Gastroesophageal sphincter (tissue), 3 donors: ENCODE data around the gene PRR11.

Experiments used
- CTCF ChIP-seq, 4 experiments: fragments of 200-600 bp in 2 of 4; fragments of 450-650 bp in 2 of 4; sonication (generic) in 1 of 4; IDR thresholded peaks; one replicate each; pipeline ENCODE4 v1.5.1; 2017 to 2019; ENCODE audit warnings: antibody characterized with exemption in 4 of 4, mild to moderate bottlenecking in 2 of 4, moderate library complexity in 2 of 4
- EP300 ChIP-seq: sonication (generic); formaldehyde crosslinking; IDR thresholded peaks from one replicate; pipeline ENCODE4 v1.6.1; 2017; ENCODE audit warnings: antibody characterized with exemption, mild to moderate bottlenecking
- POLR2A ChIP-seq, 2 donors: fragments of 450-650 bp; IDR thresholded peaks; one replicate each; pipeline ENCODE4 v1.6.1; 2017; ENCODE audit warnings: antibody characterized with exemption in 2 of 2, mild to moderate bottlenecking in 2 of 2, moderate library complexity in 1 of 2

GRCh38 chr17:59126809-59127417 lies 28.6 kb upstream of the PRR11 start:
- no peak for TF ChIP-seq EP300
- TF ChIP-seq CTCF (IDR thresholded peaks at IDR 0.05) = no peak
- no peak for TF ChIP-seq POLR2A (IDR thresholded peaks at IDR 0.05)
